Inflammatory macrophage treated with lipopolysaccharide for 1 hour (primary cell): ENCODE measurements around the gene CCDC186.
"Not testable (repeated sequence)": the region's sequence is repeated elsewhere in the genome, so short reads cannot be mapped to it uniquely, and the experiment has no call there.

Experiments
- DNase-seq, 2 donors: peaks; one replicate each; pipeline ENCODE4 v3.0.0-alpha.2; 2020 to 2022

The CCDC186 gene

GRCh38 chr10:114172776-114173602, 1.0 kb downstream of the CCDC186 start:
- DNase-seq = no peak

DNA sequence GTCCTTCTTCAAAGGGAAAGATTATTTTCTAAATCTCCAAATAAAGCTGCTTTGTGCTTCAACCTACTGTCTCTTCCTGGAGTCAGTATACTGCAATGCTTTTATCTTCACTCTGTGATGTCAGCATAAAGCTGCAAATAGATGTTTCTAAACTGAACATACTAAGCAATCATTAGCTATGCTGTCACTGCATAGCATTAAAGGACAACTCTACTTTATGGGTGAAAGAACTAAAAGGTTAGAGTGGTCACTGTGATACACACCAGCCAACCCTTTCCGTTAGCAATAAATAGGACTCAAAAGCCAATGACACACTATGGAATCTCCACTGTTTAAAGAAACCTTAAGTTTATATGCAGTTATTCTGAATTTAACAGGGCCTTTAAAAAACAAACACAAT, 1.8 kb downstream of the CCDC186 start:
- peak in 1 of 2 donors; percentile 9 for DNase-seq

GRCh38 chr10:114168450-114169009, 5.5 kb downstream of the CCDC186 start:
- DNase-seq = no peak

DNA sequence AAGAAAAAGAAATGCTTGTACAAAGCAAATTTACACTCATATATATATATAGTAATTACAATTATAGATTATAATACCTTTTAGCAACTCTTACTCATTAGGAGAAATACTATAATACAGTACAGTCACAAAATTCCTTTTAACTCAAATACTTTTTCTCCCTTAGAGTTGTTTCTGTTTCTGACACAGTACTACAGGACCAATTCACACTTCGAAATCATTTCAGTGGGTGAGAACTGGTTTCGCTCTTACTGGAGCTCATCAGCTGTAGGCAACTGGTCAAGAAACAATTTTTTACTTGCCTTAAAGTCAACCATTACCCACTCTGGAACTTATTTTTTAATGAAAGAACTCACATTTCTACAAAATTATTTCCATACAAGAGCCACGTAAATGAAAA, 6.0 kb downstream of the CCDC186 start:
- DNase-seq = no peak

DNA sequence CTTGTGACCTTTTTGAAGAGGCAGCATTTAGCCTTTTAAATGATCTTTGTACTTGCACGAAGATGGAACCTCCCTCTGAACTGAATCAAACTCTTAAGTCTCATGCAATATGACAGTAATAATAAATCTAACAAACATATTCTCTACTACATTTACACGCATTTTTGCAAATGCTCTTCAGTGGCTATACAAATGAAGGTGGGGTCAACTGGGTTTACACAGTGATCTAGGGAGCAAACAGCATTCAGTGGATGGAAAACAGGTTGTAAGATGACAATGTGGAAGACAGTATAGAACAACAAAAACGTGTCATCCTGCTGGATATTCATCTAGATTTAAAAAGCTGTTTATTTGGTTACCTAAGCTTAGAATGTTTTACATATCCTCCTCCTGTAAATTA, 7.5 kb downstream of the CCDC186 start:
- no peak for DNase-seq

DNA sequence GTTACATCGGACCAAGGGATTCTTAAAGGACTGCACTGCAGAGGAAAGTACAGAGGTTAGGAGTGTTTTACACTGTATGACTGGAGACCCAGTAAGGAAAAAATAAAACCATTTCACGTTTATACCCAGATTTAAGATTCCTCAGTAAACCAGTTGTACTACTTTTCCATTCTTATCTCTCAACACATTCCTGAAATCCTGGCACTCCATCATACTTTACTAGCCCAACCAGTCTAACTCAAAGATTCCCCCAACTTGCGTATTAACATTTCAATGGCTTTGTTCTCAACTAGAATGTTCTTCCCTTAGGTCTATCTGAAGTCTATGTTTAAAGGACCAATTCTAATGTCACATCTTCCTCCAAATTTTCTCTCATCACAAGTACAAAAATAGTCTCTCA, 8.0 kb downstream of the CCDC186 start:
- no peak for DNase-seq

GRCh38 chr10:114163062-114163461, 10.9 kb downstream of the CCDC186 start:
- DNase-seq = no peak

DNA sequence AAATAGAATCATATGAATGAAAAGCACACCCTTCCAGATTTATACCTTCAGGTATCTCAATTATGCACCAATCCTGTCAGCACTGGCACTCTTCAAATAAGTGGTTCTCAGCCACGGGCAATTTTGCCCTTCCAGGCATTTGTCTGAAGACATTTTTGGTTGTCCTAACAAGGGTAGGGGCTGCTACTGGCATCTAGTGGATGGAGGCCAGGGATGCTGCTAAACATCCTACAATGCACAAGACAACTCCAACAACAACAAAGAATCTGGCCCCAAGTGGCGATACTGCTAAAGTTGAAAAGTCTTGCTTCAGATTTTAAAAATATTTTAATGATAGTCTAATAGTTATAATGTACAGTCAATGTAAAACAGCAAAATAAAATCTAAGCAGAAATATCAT, 16.1 kb downstream of the CCDC186 start:
- DNase-seq = no peak

DNA sequence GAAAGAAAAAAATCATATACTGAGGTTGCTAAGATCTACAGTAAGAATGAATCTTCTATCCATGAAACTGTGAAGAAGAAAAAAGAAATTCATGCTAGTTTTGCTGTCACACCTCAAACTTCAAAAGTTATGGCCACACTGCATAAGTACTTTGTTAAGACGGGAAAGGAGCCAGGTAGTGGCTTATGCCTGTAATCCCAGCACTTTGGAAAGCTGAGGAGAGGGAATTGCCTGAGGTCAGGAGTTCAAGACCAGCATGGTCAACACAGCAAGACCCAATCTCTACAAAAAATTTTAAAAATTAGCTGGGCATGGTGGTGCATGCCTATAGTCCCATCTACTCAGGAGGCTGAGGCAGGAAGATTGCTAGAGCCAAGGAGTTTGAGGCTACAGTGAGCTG, 22.1 kb downstream of the CCDC186 start:
- DNase-seq = no peak

DNA sequence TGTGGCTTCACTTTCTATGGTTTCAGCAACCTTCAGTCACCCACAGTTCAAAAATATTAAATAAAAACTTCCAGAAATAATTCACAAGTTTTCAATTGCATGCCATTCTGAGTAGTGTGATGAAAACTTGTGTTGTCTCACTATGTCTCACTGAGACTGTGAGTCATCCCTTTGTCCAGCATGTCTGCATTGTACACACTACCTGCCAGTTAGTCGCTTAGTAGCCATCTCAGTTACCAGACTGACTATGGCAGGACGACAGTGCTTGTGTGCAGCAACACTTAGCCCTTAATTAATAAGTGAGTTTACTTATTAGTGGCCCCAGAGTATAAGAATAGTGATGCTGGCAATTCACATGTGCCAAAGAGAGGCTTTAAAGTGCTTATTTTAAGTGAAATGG, 22.5 kb downstream of the CCDC186 start:
- no peak for DNase-seq

DNA sequence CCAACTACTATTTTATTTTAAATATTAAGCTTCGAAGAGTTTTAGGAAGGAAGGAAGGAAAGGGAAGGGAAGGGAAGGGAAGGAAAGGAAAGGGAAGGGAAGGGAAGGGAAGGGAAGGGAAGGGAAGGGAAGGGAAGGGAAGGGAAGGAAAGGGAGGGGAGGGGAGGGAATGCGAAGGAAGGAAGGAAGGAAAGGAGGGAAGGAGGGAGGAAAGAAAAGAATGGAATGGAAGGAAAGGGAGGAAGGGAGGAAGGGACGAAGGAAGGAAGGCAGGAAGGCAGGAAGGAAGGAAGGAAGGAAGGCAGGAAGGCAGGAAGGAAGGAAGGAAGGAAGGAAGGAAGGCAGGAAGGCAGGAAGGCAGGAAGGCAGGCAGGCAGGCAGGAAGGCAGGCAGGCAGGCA, 24.5 kb downstream of the CCDC186 start:
- DNase-seq = not testable (repeated sequence)

DNA sequence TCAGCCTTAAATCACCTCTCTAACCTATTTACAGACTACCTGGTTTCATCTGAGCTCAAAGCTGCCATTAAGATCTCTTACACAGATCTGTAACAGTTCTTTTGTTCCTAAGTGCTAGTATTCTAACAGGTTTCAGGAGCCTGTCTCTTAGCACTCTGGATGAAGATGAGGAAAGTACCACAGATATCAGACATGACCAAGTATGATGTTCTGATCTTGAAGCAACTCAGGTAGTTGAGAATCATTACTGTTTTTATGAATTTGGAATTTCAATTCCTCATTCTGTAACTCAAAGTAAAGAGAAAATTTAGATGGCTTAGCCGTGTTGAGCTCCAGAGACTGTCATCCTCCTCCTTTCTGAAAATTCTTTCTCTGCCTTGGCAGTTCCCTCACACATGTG, 30.8 kb downstream of the CCDC186 start:
- DNase-seq = no peak

- DNase-seq = no peak
Measured at GRCh38 chr10:114142018-114142417, 32.0 kb downstream of the CCDC186 start.

DNA sequence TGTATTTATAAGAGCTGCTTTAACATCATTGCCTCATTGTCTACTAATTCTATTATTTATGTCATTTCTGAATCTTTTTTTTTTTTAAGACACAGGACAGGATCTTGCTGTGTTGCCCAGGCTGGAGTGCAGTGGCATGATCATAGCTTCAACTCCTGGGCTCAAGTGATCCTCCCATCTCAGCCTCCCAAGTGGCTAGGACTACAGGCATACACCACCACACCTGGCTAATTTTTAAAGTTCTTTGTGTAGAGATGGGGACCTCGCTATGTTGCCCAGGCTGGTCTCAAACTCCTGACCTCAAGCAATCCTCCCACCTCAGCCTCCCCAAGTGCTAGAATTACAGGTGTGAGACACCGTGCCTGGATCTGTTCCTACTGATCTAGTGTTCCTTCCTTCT, 33.2 kb downstream of the CCDC186 start:
- DNase-seq = not testable (repeated sequence)

GRCh38 chr10:114140036-114140435, 34.0 kb downstream of the CCDC186 start:
- DNase-seq = no peak

DNA sequence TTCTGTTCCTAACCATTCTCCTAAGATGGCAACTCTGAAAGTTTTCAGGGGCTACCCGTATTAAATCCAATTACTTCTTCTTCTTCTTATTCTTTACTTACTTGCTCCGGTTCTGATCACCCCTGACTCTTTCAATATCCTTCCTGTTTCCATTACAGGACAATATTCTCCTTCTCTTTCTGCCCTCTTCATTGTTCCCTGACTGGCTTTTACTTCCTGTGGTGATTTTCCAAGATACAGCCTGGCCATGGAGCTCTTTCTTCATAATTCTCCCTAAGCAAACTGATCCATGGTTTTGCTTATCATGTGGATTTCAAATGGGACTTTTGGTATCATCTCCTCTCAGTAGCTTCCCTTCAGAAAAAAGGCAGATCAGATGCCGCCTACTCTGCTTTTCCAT, 35.4 kb downstream of the CCDC186 start:
- no peak for DNase-seq

GRCh38 chr10:114135476-114135875, 38.5 kb downstream of the CCDC186 start:
- no peak for DNase-seq

GRCh38 chr10:114131094-114131493, 42.9 kb downstream of the CCDC186 start:
- DNase-seq = peak; percentile 37 to 46

DNA sequence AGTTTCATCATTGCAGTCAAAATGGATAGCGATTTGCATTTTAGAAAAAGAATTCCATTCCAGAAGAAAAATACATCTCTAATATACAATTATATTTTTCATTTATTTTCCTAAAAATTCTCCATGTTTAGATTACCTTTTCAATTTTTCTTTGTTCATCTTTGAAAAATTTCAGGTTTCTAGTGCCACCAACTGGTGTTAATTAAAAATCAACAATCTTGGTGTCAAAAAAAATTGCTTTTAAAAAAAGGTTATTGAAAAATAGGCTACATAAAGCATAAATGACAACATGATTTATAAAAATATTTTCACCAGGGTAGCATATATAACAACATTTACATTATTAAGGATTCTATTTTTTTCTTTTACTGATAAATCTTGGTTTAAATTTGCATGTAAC, 53.0 kb downstream of the CCDC186 start:
- DNase-seq = no peak

GRCh38 chr10:114118514-114118913, 55.5 kb downstream of the CCDC186 start:
- no peak for DNase-seq

- DNase-seq = no peak
Measured at GRCh38 chr10:114117728-114118127, 56.3 kb downstream of the CCDC186 start.

DNA sequence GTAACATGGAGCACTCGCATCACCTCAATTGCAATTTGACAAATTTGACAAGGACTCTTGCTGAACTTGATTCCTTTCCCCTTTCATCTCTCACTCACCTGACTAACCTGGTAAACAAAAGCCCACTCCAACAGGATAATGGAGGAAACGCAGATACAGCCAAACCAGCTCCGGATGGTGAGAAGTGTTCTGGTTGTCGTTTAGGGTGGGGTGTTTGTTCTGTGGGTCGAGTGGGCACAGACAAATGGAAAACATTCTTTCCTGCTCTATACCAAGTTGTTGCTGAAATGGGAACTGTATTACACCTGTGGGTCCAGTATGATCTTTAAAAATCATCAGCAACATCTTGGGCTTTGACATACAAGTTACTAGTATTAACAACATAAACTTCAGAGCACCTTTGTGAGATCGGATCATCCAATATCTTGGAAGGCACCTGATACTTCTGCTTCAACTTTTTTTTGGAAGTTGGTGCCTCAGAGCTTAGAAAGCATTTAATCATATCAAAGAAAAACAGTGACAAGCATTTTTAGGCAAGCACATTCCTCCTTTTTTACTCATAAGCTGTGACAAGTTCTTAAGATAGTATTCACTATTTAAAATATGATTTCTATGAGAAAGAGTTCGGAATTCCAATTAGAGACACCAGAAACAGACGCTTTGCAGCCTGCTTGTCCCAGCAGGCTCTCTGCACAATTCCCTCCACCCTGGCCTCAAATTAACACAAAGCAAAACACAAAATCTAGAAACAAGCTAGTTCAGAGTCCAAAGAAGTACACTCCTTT, 58.1 kb downstream of the CCDC186 start:
- no peak for DNase-seq

GRCh38 chr10:114110174-114110972, 63.6 kb downstream of the CCDC186 start:
- no peak for DNase-seq
